VCaP (cell line): ENCODE results near the gene HIVEP3.

ENCODE experiments used
- H3K27ac ChIP-seq: fragments of 450-650 bp; 2 replicates; pipeline ENCODE4 v1.5.1; 2017
- CTCF ChIP-seq: fragments of 450-650 bp; conservative IDR thresholded peaks from 2 replicates; pipeline ENCODE4 v1.5.1; 2017; ENCODE audit warnings: mild to moderate bottlenecking, moderate library complexity

HIVEP3 gene

GRCh38 chr1:41844781-41845272, 73.9 kb downstream of the HIVEP3 start:
- H3K27ac ChIP-seq, result no peak overlapping the region
- TF ChIP-seq CTCF, result no peak

GRCh38 chr1:41844255-41844654, 74.5 kb downstream of the HIVEP3 start:
- no peak overlapping the region for H3K27ac ChIP-seq
- no peak for TF ChIP-seq CTCF

GRCh38 chr1:41842993-41843755, 75.5 kb downstream of the HIVEP3 start:
- H3K27ac ChIP-seq, result no peak overlapping the region
- no peak for TF ChIP-seq CTCF

- H3K27ac ChIP-seq, result no peak overlapping the region
- TF ChIP-seq CTCF, result no peak
Observed at GRCh38 chr1:41842326-41842725, 76.4 kb downstream of the HIVEP3 start.

GRCh38 chr1:41840592-41841246, 78.0 kb downstream of the HIVEP3 start:
- peak; percentile 23; the same call in 1 of the 2 replicates for TF ChIP-seq CTCF
- peak overlapping the region; percentile 47 for H3K27ac ChIP-seq

- no peak overlapping the region for H3K27ac ChIP-seq
- TF ChIP-seq CTCF, result no peak
Observed at GRCh38 chr1:41838266-41838665, 80.5 kb downstream of the HIVEP3 start.

- no peak for TF ChIP-seq CTCF
- no peak overlapping the region for H3K27ac ChIP-seq
Observed at GRCh38 chr1:41837691-41838090, 81.0 kb downstream of the HIVEP3 start.
